22Rv1 (cell line): ENCODE measurements around the gene NAA20.
"Not testable (repeated sequence)": the region's sequence is repeated elsewhere in the genome, so short reads cannot be mapped to it uniquely, and the experiment has no call there.

ENCODE experiments used
- H3K27ac ChIP-seq: fragments of 450-650 bp; 2 replicates; pipeline ENCODE4 v1.5.1; 2017
- CTCF ChIP-seq: fragments of 450-650 bp; IDR thresholded peaks from 2 replicates; pipeline ENCODE4 v1.5.1; 2017; ENCODE audit warnings: mild to moderate bottlenecking
- ZFX ChIP-seq: fragments of 450-650 bp; IDR thresholded peaks from 2 replicates; pipeline ENCODE4 v1.6.1; 2017; ENCODE audit warnings: antibody characterized with exemption, borderline replicate concordance

Gene NAA20

GRCh38 chr20:19996917-19997316, 20.2 kb upstream of the NAA20 start:
- TF ChIP-seq ZFX (no peak), CTCF (no peak)

GRCh38 chr20:19998990-19999705, 18.0 kb upstream of the NAA20 start:
- no peak overlapping the region for H3K27ac ChIP-seq
- TF ChIP-seq CTCF: no peak
- TF ChIP-seq ZFX: no peak

More at GRCh38 chr20:19996917-19997316, 20.2 kb upstream of the NAA20 start:
- no peak overlapping the region for H3K27ac ChIP-seq

- TF ChIP-seq CTCF (no peak), ZFX (no peak)
- no peak overlapping the region for H3K27ac ChIP-seq
Observed at GRCh38 chr20:20000211-20000968, 16.8 kb upstream of the NAA20 start.

- no peak overlapping the region for H3K27ac ChIP-seq
- TF ChIP-seq ZFX (no peak), CTCF (no peak)
Observed at GRCh38 chr20:20002101-20002998, 14.8 kb upstream of the NAA20 start.

GRCh38 chr20:20003031-20003954, 13.9 kb upstream of the NAA20 start:
- TF ChIP-seq ZFX (no peak), CTCF (no peak)
- H3K27ac ChIP-seq: no peak overlapping the region

- not testable (repeated sequence) for H3K27ac ChIP-seq
Observed at GRCh38 chr20:20003955-20004322, 13.2 kb upstream of the NAA20 start.

- TF ChIP-seq ZFX (no peak), CTCF (no peak)
- no peak overlapping the region for H3K27ac ChIP-seq
Observed at GRCh38 chr20:20005342-20005741, 11.8 kb upstream of the NAA20 start.
